Fibroblast of peridontal ligament (primary cell): ENCODE results near the gene GLOD5.

ENCODE experiments used
- DNase-seq: peaks from one replicate; pipeline ENCODE4 v3.0.0-alpha.2; 2010; ENCODE audit errors: extremely low read depth

The GLOD5 gene

DNA sequence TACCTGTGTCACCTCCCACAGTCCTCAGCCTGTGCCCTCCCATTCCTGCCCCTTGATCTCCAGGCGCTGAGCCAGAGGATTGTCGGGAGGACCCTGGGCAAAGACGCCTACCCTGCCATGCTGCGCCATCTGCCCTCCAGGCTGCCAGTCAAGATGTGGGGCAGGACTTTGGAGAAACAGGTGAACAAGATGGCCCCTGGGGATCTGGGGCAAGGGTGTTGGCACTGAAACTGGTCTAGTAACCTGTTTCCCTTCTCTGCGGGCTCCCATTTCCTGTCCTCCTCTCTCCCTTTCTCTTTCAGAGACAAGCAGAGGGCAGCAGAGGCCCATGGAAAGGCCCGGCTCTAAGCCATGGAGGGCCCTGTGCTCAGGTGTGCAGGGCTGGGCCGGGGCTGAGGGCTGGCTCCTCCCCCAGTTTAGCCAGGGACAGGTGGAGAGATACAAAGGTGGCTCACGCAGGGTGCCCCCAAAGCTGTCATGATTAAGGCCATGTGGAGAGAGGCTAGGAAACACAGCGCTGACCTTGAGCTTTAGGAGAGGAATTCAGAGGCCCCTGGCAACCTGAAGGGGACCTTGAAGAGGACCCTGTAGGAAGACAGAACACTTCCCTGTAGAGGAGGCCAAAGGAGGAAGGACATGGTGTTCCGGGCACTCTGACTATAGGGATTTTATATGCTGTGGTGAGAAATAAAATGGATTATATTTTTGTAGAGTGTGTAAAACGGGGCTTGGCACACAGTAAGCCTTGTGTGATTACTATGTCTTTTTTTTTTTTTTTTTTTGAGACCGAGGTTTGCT lies at the start of gene GLOD5:
GLOD5 (plus strand) TSS at position 74 of the 798 bp plus-strand sequence; CDS start at position 118, 44 bp downstream.
- no peak for DNase-seq

DNA sequence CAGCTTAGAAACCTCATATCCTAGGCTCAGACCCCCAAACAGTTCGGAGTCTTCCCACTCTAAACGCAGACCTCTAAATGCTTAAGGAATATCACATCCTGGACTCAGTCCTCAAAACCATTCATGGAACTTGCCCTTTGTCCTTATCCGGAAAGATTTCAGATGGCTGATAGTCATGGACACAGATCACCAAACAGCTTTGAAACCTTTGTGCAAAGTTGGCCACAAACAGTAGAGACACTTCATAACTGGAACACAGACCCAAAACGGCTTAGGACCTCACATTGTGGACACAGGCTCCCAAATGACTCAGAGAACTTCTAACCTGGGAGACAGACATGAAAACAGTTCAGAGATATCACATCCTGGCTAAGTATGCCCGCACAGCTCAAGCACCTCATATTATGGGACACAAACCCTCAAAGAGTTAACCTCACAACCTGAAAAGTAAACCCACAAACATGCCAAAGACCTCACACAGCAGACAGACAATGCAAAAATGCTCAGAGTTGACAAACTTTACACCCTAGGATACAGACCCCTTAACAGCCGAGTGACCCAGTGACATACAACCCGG lies 49.5 kb upstream of the GLOD5 start:
- DNase-seq = no peak

DNA sequence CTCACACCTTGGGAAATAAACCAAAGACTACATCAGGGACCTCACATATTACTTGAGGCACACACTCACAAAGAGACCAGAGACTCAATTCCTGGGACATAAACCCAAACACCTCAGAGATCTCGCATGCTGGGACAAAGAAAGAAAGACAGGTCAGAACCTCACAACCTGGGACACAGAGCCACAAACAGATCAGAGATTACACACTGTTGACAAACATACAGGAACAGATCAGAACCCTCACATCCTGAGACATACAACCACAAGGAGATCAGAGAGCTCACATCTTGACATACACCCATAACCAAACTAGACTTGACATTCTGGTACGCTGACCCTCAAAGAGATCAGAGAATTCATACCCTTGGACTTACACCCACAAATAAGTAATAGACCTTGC lies 47.7 kb upstream of the GLOD5 start:
- DNase-seq = no peak

DNA sequence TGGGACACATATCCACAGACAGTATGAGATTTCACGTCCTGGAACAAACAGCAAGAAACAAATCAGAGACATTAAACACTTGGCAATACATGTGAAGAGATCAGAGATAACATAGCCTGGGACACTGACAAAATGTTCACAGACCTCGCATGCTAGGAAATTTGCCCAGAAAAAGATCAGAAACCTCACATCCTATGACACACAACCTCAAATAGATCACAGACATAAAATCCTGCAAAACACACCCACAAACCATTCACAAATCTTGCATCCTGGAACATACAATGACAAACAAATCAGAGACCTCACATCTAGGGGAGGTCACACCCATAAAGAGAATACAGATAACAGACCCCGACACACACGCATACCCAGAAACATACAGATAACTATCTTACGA lies 47.0 kb upstream of the GLOD5 start:
- no peak for DNase-seq

DNA sequence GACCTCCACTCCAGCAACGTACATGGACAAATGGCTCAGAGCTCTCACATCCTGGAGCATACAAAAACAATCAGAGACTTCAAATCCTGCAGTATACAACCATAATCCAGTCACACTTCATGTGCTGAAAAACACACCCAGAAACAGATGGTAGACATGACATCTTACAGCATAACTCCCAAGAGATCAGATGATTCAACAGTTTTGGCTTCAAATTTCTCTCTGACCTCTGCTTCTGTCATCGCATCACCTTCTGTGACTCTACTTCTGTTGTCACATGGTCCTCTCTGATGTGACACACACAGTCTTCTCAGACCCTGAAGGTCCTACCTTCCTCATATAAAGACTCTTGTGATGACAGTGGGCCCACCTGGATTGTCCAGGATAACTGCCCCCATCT lies 46.5 kb upstream of the GLOD5 start:
- peak; percentile 62 for DNase-seq

DNA sequence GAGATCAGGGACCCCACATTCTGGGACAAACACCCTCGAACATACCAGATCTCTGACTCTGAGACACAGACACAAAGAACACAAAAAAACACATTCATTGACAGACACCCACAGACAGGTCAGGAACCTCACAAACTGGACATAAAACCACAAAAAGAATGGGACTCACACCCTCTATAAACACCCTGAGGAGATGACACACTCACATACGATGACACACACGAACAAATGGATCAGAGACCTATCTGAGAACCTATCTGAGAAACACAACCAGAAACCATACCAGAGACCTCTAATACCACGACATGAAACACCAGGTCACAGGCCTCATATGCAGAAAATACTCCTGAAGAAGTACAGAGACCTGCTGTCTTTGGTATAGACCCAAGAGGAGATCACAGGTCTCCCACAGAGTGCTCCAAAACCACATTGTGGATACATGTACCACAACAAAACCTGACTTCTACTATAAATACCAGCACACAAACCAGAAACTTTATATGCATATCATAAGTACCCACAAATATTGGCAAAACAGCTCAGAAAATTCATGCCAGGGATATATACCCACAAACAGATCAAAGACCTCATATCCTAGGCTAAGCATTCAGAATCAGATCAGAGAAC lies 45.6 kb upstream of the GLOD5 start:
- no peak for DNase-seq

DNA sequence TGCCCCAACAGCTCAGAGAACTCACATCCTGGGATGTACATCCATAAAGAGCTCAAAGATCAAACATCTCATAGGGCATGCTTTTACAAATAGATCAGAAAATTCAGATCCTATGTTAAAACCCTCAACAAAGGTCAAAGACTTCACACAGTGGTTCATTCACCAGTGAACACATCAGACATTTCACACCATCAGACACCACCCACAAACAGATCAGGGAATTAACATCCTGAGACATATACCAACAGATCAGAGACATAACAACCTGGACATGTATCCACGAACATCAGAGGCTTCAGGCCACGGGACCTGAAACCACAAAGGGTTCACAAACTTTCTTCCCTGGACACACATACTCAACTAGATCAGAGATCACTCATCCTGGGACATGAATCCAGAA lies 41.6 kb upstream of the GLOD5 start:
- DNase-seq = no peak

DNA sequence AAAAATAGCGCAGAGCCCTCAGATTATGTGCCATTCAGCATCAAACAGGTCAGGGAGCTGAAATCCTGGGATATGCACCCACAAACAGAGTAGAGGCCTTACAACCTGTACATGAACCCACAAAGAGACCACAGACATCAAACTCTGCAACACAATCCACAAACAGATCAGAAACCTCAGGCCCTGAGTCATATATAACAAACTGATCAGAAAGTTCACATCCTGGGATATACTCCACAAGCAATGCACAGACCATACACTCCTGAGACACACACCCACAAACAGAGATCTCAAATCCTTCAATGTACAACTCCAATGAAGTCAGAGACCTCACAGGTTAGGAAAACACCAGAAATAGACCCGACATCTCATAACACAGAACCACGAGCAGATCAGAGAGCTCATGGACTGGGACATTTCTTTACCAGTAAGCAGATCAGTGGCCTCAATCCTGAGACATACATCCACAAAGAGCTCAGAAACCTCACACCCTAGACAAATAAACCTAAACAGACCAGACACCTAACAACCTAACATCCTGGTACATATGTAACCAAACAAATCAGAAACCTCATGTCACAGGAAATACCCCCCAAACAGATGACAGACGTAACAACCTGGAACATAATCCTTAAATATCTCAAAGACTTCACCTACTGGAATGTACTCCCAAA lies 40.8 kb upstream of the GLOD5 start:
- DNase-seq = no peak

DNA sequence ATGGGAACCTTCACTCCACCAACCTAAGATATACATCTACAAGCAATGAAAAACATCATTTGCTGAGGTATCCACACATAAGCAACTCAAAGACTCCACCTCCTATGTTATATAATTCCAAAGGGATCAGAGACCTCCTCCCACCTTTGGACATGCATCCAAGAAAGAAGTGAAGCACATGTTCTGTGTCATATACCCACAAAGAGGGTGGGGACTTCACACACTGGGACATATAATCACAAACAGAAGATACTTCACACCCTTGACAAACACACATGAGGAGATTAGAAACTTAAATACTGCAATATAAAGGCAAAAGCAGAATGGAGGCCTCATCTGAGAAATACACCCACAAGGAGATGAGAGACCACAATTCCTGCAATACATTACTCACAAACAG lies 39.6 kb upstream of the GLOD5 start:
- DNase-seq = no peak

DNA sequence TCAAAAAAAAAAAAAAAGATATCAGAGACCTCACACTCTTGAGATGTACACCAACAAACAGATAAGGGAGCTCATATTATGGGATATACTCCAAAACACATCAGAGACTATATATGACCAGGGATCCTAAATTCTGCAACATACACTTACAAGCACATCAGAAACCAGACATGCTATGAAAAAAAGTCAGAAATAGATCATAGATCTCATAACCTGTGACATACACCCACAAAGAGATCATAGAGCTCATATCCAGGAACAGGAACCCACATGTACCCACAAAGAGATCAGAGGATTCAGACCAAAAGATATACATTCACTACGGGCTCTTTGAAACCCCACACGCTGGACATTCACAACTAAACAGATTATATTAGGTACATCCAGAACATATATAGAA lies 35.0 kb upstream of the GLOD5 start:
- DNase-seq = no peak

DNA sequence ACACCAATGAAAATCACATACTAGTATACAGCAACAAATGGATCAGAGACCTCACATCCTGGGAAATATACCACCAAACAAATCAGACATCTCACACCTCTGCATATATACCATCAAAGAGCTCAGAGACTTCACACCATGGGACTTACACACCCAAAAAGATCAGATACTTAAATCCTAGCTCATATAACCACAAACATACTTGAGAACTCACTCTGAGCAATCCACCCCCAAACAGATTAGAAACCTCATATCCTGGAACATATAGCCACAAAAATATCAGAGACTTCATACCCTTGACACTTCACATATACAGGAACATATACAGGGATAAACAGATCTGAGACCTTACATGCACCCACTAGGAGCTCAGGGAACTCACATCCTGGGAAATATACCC lies 32.9 kb upstream of the GLOD5 start:
- no peak for DNase-seq

DNA sequence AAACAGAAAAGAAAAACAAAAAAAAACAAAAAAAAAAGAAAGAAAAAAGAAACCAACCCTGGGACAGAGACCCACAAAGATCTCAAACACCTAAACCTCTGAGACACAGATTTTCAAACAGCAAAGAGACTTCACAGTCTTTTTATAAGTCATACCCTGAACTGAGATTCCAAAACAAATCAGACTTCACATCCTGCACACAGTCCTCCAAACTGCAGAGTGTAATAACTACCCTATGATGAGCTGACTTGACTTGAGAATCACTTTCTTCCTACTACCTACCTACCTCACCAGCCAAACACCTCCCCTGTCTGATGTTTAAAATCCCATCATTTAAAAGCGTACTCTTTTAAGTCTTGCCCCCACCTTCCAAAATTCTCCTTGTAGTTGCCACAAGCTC lies 25.2 kb upstream of the GLOD5 start:
- DNase-seq = peak; percentile 4

DNA sequence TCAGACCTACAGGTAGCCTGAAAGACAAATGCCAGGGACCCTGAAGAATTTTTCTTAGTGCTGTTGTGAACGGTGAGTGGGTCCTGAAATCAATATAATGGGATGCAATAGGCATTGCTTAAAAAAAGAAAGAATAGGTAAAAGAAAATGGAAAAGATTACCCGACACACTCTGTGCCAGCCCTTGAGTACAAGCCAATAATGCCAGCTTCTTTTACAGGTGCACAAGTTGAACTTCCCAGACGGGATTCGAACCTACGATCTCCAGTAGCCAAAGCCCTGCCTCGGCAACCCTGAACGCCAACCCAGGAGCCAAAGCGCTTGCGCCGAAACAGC lies 24.7 kb upstream of the GLOD5 start:
- no peak for DNase-seq

DNA sequence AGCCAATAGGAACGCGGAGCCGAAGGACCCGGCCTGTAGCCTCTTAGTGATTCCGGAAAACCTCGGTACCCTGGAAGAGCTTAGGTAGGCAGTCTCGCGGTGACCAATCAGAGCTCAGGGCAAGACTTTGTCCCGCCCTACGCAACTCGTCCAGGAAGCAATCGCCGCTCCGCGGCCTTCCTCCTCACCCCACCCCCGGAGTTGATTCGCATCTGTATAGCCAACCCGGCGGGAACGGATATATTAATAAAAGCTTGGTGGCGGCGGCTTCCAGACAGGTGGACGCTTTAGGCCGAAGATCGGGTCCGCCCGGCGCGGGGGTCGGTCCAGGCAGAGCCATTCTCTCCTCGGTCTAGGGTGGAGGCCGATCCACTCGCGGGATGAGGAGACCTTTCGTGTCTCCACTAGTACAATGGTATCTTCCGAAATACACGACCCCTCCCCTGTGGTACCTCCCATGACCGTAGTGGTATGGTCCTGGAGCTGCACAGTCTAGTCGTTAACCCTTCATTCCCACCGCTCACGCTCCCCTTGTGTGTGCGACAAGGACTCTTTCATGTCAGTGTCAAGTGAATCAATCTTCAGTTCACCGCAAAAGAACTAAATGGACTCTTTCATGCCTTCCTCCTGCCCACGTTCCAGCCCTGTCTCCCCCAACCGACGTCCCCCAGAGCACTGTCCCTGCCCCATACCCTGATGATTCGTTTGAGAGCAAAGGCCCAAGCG lies 24.2 kb upstream of the GLOD5 start:
- peak; percentile 98 for DNase-seq

DNA sequence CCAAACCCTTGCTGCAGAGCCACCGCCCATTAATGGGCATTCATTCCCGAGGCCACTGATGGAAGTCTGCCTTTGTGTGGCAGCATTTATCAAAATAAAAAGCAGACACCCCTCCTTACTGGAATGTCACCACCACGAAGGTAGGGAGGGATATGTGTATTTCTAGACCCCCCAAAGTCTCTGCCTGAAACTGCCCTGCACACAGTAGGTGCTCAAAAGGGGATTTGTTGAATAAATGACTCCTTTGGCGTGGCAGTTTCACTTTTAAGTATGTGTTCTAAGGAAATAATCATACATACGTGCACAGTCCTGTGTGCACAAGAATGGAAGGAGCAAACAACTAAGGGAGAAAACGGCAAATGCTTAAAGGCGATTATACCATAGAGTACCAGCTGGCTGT lies 23.6 kb upstream of the GLOD5 start:
- no peak for DNase-seq

DNA sequence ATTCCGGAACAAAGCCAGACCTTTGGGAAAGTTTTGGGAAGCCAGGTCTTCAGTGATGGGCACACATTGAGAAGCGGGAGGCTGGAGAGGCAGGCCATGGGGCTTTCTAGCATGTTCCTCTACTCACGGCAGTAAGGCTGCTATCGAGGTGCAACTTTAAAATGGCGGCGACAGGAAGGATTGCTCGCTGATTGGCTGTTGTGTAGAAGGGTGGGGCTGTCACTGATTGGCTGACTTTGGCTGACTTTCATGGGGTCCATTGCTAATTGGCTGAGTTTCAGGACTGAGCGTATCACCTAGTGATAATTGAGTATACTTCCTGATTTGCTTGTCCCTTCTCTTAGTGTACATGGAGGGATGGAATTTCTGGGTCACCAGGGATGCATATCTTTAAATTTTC lies 19.7 kb upstream of the GLOD5 start:
- DNase-seq = no peak

DNA sequence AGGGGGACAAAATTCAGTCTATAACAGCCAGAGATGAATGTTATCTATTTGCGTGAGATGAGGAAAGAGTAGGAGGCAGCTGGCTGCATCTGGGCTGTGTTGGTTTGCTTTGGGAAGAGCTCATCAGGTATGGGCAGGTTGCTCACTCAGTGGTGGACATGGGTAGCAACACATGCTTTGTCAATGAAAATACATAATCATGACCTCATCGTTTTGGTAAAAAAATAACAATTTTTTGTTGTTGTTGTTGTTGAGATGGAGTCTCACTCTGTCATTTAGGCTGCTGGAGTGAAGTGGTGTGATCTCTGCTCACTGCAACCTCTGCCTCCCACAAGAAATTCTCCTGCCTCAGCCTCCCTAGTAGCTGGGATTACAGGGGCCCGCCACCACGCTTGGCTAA lies 16.3 kb upstream of the GLOD5 start:
- no peak for DNase-seq

DNA sequence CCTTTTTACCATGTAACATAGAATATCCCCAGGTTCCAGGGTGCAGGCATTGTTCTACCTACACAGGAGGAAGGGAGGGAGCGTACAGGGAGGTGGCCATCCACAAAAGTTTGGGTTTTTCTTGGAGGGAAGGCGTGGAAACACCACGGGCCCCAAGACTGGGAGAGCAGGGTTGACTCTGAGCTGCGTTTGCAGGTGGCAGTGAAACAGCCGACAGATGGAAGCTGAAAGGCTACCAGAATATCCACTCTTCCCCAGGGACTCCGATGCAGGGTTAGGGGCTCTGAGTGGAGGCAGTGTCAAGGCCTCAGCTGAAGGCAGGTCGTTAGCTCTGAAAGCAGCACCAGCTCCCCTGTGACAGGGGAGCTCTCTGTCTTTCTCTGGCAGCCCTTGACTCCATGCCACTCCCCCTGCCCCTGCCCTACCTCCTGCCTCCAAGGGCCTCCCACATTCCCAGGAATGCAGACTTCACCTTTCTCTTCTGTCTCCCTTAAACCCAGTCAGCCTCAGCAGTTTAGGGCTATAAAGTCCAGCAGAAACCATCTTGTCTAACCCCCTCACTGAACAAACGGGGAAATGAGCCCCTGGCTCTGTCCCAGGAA lies 14.0 kb upstream of the GLOD5 start:
- DNase-seq = no peak

DNA sequence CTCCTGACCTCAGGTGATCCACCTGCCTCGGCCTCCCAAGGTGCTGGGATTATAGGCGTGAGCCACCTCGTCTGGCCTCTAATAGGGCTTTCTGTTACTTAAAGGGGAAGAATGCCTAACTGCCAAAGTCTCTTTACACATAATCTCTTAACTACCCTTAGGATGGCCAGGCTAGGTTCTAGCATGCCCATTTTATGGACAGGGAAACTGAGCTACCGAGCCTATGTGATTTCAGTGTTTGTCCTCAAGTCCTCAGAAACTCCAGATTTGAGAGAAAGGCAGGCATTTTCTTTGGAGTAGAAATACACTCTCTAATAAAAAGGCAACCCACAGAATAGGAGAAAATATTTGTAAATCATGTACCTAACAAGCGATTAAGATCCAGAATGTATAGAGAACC lies 12.4 kb upstream of the GLOD5 start:
- no peak for DNase-seq

DNA sequence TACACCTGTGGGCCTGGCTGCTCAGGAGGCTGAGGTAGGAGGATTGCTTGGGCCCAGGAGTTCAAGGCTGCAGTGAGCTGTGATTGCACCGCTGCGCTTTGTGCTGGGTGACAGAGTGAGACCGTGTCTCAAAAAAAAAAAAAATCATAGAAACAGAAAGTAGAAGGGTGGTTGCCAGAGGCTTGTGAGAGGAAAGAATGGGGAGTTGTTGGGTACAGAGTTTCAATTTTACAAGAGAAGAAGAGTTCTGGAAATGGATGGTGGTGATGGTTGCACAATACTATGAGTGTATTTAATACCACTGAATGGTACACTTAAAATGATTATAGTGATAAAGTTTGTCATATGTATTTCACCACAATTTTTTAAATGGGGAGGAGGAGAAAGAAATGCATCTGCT lies 10.2 kb upstream of the GLOD5 start:
- no peak for DNase-seq

DNA sequence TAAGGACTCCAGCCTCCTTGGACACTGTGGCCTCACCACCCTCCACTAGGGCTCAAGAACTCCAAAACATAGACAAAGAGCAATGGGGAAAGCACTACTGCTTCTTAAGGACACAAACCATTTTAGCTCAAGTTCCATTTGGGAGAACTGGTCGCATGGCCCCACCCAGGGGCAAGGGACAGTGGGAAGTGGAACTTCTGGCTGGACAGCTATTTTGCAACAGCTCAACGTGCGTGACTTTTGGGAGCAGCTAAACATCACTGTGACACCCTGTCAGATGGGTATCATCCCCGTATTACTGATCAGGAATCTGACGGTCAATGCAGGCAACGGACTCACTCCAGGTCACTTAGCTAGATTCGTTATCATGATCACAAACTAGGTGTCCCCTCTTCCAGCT lies 9.0 kb upstream of the GLOD5 start:
- DNase-seq = no peak

DNA sequence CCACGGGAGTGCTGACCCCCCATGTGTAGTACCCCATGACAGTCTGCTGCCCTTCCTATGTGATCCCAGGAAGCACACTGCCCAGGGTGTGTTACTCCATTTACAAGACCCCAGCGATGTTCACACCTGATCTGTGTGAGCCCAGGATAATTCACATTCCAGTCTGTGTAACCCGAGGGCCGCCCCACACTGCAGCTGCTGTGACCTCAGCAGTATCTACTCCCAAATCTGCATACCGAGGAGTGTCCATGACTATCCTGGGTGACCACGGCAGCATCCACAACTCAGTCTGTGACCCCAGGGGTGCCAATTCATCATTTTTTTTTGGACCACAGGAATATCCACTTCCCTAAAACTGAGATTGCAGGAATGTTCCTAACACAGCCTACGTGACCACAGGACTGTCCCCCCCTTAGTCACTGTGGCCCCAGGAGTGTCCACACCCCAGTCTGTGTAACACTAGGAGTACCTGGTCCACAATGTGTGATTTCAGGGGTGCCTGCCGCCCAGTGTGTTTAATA lies 7.8 kb upstream of the GLOD5 start:
- DNase-seq = no peak
